MM.1S (cell line): Measurements from ENCODE around the gene ITIH6.

Source experiments
- DNase-seq: peaks from one replicate; pipeline ENCODE4 v3.0.0-alpha.2; 2015
- H2AFZ ChIP-seq: fragments of 300-600 bp; sonication (generic); 2 replicates; pipeline ENCODE4 v1.6.0; 2016; ENCODE audit warnings: antibody characterized with exemption, low read length
- H3F3A ChIP-seq: fragments of 300-600 bp; sonication (generic); 2 replicates; pipeline ENCODE4 v1.6.1; 2016; ENCODE audit warnings: mild to moderate bottlenecking, antibody characterized with exemption, low read length, moderate library complexity, mixed read lengths; ENCODE audit not compliant: insufficient read depth
- H3K27ac ChIP-seq: fragments of 300-600 bp; sonication (generic); 2 replicates; pipeline ENCODE4 v1.5.1; 2016; ENCODE audit warnings: mild to moderate bottlenecking, low read length
- H3K27me3 ChIP-seq: fragments of 300-600 bp; sonication (generic); replicated peaks from 2 replicates; pipeline ENCODE4 v1.6.0; 2016; ENCODE audit warnings: low read length; ENCODE audit not compliant: insufficient read depth
- H3K36me3 ChIP-seq: fragments of 300-600 bp; sonication (generic); replicated peaks from 2 replicates; pipeline ENCODE4 v1.6.1; 2016; ENCODE audit warnings: mild to moderate bottlenecking, low read length, mixed read lengths; ENCODE audit not compliant: insufficient read depth
- H3K4me1 ChIP-seq: fragments of 300-600 bp; sonication (generic); 2 replicates; pipeline ENCODE4 v1.6.1; 2016; ENCODE audit warnings: low read length, mixed read lengths
- H3K4me2 ChIP-seq: fragments of 300-600 bp; sonication (generic); 2 replicates; pipeline ENCODE4 v1.6.0; 2016; ENCODE audit warnings: low read depth, low read length
- H3K4me3 ChIP-seq: fragments of 300-600 bp; sonication (generic); 2 replicates; pipeline ENCODE4 v1.5.1; 2016; ENCODE audit warnings: low read length, mixed read lengths
- H3K79me2 ChIP-seq: fragments of 300-600 bp; sonication (generic); 2 replicates; pipeline ENCODE4 v1.6.1; 2016; ENCODE audit warnings: mixed run types, low read length, mixed read lengths
- H3K9ac ChIP-seq: fragments of 300-600 bp; sonication (generic); 2 replicates; pipeline ENCODE4 v1.6.1; 2016; ENCODE audit warnings: low read length, mixed read lengths
- H3K9me2 ChIP-seq: fragments of 300-600 bp; sonication (generic); replicated peaks from 2 replicates; pipeline ENCODE4 v1.6.1; 2016; ENCODE audit warnings: mild to moderate bottlenecking, low read length, mixed read lengths; ENCODE audit not compliant: insufficient read depth
- H3K9me3 ChIP-seq: fragments of 300-600 bp; sonication (generic); replicated peaks from 2 replicates; pipeline ENCODE4 v1.6.1; 2016; ENCODE audit warnings: mild to moderate bottlenecking, low read length, mixed read lengths; ENCODE audit not compliant: insufficient read depth
- H4K20me1 ChIP-seq: fragments of 300-600 bp; sonication (generic); 2 replicates; pipeline ENCODE4 v1.6.1; 2016; ENCODE audit warnings: mild to moderate bottlenecking, low read length, moderate library complexity, mixed read lengths; ENCODE audit not compliant: insufficient read depth
- CTCF ChIP-seq: fragments of 300-600 bp; sonication (generic); IDR thresholded peaks from 2 replicates; pipeline ENCODE4 v1.5.1; 2016; ENCODE audit warnings: antibody characterized with exemption, low read length, mixed read lengths
- EZH2 ChIP-seq: fragments of 300-600 bp; sonication (generic); optimal IDR thresholded peaks from 2 replicates; pipeline ENCODE3; 2017; ENCODE audit warnings: low read depth, mild to moderate bottlenecking, antibody characterized with exemption, low read length, mixed read lengths
- EZH2phosphoT487 ChIP-seq: fragments of 300-600 bp; sonication (generic); IDR thresholded peaks from 2 replicates; pipeline ENCODE4 v1.6.1; 2018; ENCODE audit warnings: antibody characterized with exemption, low read length

ITIH6 gene

GRCh38 chrX:54721424-54721823 is 76.6 kb downstream of the ITIH6 start:
- Histone ChIP-seq H3K4me2 (no peak overlapping the region), H3K4me1 (no peaks in the 10 kb centered on the region), H3K9ac (no peak overlapping the region), H3K27me3 (no peaks in the 10 kb centered on the region), H3K79me2 (no peaks in the 10 kb centered on the region), H3K9me2 (no peaks in the 10 kb centered on the region), H4K20me1 (no peaks in the 10 kb centered on the region), H3K9me3 (no peaks in the 10 kb centered on the region), H3K27ac (no peak overlapping the region), H3F3A (no peaks in the 10 kb centered on the region), H2AFZ (no peak overlapping the region), H3K4me3 (no peak overlapping the region), H3K36me3 (no peaks in the 10 kb centered on the region)
- DNase-seq: no peak
- TF ChIP-seq EZH2: no peak
- no peak for TF ChIP-seq EZH2phosphoT487
- no peak for TF ChIP-seq CTCF

GRCh38 chrX:54715621-54716020 is 82.4 kb downstream of the ITIH6 start:
- no peak overlapping the region for H3K9ac ChIP-seq
- no peaks in the 10 kb centered on the region for H3K9me2 ChIP-seq
- no peak overlapping the region for H3K4me2 ChIP-seq
- no peak overlapping the region for H3K27ac ChIP-seq
- H3K36me3 ChIP-seq: no peaks in the 10 kb centered on the region
- H3K4me3 ChIP-seq: no peak overlapping the region
- no peaks in the 10 kb centered on the region for H3F3A ChIP-seq
- H3K4me1 ChIP-seq: no peaks in the 10 kb centered on the region
- H2AFZ ChIP-seq: no peak overlapping the region
- H3K9me3 ChIP-seq: no peaks in the 10 kb centered on the region
- H4K20me1 ChIP-seq: no peaks in the 10 kb centered on the region
- no peak for DNase-seq
- TF ChIP-seq EZH2: no peak
- TF ChIP-seq CTCF: no peak
- TF ChIP-seq EZH2phosphoT487: no peak
- H3K27me3 ChIP-seq: no peaks in the 10 kb centered on the region
- H3K79me2 ChIP-seq: no peaks in the 10 kb centered on the region

GRCh38 chrX:54714424-54714823 is 83.6 kb downstream of the ITIH6 start:
- Histone ChIP-seq H3K27me3 (no peaks in the 10 kb centered on the region), H3K4me2 (no peak overlapping the region), H3K9me2 (no peaks in the 10 kb centered on the region)

More at GRCh38 chrX:54714424-54714823, 83.6 kb downstream of the ITIH6 start:
- Histone ChIP-seq H2AFZ (no peak overlapping the region), H4K20me1 (no peaks in the 10 kb centered on the region), H3K27ac (no peak overlapping the region), H3K4me1 (no peaks in the 10 kb centered on the region), H3K9ac (no peak overlapping the region), H3K9me3 (no peaks in the 10 kb centered on the region), H3K4me3 (no peak overlapping the region), H3K36me3 (no peaks in the 10 kb centered on the region), H3F3A (no peaks in the 10 kb centered on the region), H3K79me2 (no peaks in the 10 kb centered on the region)
- TF ChIP-seq EZH2phosphoT487 (no peak), CTCF (no peak), EZH2 (no peak)
- DNase-seq: no peak
